ENCODE measurements around the gene AFF2.

GRCh38 chrX:148774276-148774675, 273.9 kb downstream of the AFF2 start:
- TF ChIP-seq EZH2 (IDR thresholded peaks at IDR 0.05; ENCODE audit: insufficient read depth, poor library complexity, severe bottlenecking) (no peak), EZH2phosphoT487 (IDR thresholded peaks at IDR 0.05; ENCODE audit: insufficient read depth, low read depth) (no peak)
